Endothelial cell of umbilical vein (primary cell): Measurements from ENCODE around the gene RNASE7.

Experiments
- MYC ChIP-seq: IDR thresholded peaks from one replicate; pipeline ENCODE4 v1.6.1; 2011; ENCODE audit warnings: mild to moderate bottlenecking, low read depth, low read length
- POLR2A ChIP-seq: IDR thresholded peaks from 2 replicates; pipeline ENCODE4 v1.6.1; 2012; ENCODE audit warnings: low read depth, mild to moderate bottlenecking, control low read depth, low read length
- TF ChIP-seq, protein P1 (sequence below), 2 donors: IDR thresholded peaks; 1 replicate in 1 of 2; 2 replicates in 1 of 2; pipeline ENCODE4 v1.5.1; 2011; ENCODE audit warnings: low read length in 2 of 2, mild to moderate bottlenecking in 2 of 2, moderate library complexity in 2 of 2, control low read depth in 1 of 2, inconsistent platforms in 1 of 2, low read depth in 1 of 2; ENCODE audit not compliant: insufficient read depth in 1 of 2; ENCODE audit errors: extremely low read depth in 1 of 2
- TF ChIP-seq, protein P2 (sequence below): IDR thresholded peaks from 2 replicates; pipeline ENCODE4 v1.6.1; 2011; ENCODE audit not compliant: insufficient read depth, insufficient read length

GRCh38 chr14:21090194-21090939 is 48.2 kb downstream of the RNASE7 start:
- TF ChIP-seq, protein P1, sequence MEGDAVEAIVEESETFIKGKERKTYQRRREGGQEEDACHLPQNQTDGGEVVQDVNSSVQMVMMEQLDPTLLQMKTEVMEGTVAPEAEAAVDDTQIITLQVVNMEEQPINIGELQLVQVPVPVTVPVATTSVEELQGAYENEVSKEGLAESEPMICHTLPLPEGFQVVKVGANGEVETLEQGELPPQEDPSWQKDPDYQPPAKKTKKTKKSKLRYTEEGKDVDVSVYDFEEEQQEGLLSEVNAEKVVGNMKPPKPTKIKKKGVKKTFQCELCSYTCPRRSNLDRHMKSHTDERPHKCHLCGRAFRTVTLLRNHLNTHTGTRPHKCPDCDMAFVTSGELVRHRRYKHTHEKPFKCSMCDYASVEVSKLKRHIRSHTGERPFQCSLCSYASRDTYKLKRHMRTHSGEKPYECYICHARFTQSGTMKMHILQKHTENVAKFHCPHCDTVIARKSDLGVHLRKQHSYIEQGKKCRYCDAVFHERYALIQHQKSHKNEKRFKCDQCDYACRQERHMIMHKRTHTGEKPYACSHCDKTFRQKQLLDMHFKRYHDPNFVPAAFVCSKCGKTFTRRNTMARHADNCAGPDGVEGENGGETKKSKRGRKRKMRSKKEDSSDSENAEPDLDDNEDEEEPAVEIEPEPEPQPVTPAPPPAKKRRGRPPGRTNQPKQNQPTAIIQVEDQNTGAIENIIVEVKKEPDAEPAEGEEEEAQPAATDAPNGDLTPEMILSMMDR (IDR thresholded peaks at IDR 0.05; ENCODE audit: extremely low read depth in 1 of 2, insufficient read depth in 1 of 2, low read depth in 1 of 2, low read length in 2 of 2), result peak; percentile 26 to 34
- TF ChIP-seq MYC, result no peak
- TF ChIP-seq, protein P2, sequence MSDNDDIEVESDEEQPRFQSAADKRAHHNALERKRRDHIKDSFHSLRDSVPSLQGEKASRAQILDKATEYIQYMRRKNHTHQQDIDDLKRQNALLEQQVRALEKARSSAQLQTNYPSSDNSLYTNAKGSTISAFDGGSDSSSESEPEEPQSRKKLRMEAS, result no peak
- TF ChIP-seq POLR2A, result no peak
